ENCODE data around the gene NTM.

Gene NTM

DNA sequence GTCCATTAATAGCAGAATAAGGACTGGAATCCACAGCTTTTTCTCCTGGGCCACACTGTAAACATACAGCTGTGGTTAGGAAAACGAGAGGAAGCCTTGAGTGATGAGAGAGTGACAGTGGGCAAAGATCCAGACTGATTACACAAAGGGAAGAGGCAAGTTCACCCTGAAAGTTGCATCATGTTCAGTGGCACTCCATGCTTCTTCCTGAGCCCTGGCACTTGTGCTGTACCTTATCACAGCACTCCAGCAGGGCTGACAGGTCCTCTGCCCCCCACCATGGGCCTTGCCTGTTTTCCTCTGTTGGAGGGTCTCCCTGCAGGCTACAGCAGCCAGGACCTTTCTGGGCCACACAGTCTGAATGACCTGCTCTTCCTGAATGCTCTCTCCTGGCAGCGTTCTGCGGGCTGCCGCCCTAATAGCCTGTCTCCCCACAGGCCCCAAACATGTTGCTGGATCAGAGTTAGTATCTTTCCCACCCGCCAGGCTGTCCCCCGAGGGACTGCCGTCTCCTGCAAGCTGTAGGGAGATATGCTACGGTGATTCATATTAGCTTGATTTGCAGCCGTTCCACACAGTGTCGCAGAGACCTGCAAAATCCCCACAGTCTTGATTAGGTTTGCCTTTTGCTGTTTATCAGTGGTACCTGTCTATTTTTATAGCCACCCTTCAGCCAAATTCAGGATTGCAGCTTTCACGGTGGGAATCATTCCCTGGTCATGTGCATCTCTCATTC, 60.2 kb downstream of the NTM start:
- TF ChIP-seq, protein P1, sequence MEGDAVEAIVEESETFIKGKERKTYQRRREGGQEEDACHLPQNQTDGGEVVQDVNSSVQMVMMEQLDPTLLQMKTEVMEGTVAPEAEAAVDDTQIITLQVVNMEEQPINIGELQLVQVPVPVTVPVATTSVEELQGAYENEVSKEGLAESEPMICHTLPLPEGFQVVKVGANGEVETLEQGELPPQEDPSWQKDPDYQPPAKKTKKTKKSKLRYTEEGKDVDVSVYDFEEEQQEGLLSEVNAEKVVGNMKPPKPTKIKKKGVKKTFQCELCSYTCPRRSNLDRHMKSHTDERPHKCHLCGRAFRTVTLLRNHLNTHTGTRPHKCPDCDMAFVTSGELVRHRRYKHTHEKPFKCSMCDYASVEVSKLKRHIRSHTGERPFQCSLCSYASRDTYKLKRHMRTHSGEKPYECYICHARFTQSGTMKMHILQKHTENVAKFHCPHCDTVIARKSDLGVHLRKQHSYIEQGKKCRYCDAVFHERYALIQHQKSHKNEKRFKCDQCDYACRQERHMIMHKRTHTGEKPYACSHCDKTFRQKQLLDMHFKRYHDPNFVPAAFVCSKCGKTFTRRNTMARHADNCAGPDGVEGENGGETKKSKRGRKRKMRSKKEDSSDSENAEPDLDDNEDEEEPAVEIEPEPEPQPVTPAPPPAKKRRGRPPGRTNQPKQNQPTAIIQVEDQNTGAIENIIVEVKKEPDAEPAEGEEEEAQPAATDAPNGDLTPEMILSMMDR (IDR thresholded peaks at IDR 0.05; ENCODE audit: low read depth, low read length): no peak
- H3K9me3 ChIP-seq: no peaks in the 10 kb centered on the region

DNA sequence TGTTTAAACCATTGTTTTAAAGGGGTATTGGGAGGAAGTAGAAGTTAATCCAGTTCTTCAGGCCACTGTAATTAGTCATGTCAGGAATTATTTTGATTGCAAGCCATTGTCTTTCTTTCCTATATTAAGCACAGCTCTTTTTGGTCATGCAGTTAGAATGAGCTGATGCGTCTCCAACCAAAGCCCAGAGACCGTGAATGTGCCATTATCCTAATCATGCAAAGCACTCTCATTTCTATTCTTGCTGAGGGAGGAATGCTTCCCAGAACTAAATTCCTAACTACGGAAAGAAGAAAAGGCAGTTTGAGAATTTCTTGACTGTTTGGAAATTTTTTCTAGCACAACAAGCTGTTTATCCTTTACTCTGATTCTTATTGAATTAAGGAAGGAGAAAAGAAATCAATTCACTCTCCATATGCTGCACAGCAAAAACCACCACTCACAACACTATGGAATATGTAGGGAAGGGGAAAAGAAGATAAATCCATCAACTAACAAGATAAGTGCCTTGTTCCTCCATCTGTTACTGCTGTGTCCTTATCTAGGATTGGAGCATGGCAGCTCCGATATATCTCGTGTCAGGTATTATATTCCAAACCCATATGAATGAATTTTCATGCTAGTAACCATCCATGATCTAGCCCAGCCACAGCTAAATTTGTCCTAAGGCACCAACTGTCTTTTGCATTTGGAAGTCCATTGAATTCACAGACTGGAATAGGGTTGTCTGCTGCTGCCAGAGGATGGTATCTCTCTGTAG, 70.8 kb downstream of the NTM start:
- Histone ChIP-seq H3K9me3 (no peaks in the 10 kb centered on the region; the same call in 1 of the 2 replicates), H3K36me3 (no peaks in the 10 kb centered on the region), H3K4me1 (no peaks in the 10 kb centered on the region), H3K4me3 (ENCODE audit: low read depth, low read length) (no peak overlapping the region), H3K27me3 (no peaks in the 10 kb centered on the region)
- TF ChIP-seq, protein P1 (IDR thresholded peaks at IDR 0.05; ENCODE audit: low read depth, low read length): no peak
- no peak for DNase-seq

More for the DNA sequence above, 60.2 kb downstream of the NTM start:
- H3K27me3 ChIP-seq: no peaks in the 10 kb centered on the region
- no peak overlapping the region for H3K4me3 ChIP-seq (ENCODE audit: low read depth, low read length)
- no peaks in the 10 kb centered on the region for H3K4me1 ChIP-seq
- DNase-seq: no peak
- H3K36me3 ChIP-seq: no peaks in the 10 kb centered on the region

DNA sequence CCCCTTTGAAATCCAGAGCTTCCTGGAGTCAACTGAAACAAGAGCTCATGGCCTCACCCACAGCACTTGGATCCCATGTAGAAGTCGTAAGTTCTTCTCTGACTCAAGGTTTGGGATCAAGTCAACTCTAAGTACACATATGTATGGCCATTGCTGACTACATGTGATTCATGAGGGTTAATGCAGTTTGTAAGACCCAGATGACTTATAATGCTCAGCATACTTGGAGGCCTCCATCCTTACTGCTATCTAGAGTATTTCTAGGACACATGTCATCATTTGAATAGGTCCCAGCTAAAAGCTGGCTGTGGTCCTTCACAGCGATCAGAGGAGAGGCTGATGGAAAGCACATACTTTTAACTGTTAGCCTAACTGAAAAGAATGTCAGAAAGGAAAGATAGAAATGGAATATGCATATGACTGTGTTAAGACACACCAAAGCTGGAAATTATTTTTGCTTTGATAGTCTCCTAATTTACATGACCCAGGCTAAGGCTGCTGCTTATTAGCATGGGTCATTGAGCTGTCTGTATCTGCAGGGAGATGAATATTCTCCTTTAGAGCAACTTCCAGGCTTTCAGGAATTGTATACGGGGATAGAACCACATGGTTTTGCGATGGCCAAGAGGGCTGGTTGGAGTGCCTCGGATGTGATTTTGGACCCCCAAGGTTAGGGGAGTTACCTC, 76.3 kb downstream of the NTM start:
- TF ChIP-seq, protein P1 (IDR thresholded peaks at IDR 0.05; ENCODE audit: low read depth, low read length): no peak
- no peaks in the 10 kb centered on the region for H3K4me1 ChIP-seq
- peaks cover 3% of the 10 kb centered on the region; the same call in 1 of the 2 replicates for H3K9me3 ChIP-seq
- H3K4me3 ChIP-seq (ENCODE audit: low read depth, low read length): no peak overlapping the region
- no peaks in the 10 kb centered on the region for H3K36me3 ChIP-seq
- no peaks in the 10 kb centered on the region for H3K27me3 ChIP-seq
- DNase-seq: no peak

DNA sequence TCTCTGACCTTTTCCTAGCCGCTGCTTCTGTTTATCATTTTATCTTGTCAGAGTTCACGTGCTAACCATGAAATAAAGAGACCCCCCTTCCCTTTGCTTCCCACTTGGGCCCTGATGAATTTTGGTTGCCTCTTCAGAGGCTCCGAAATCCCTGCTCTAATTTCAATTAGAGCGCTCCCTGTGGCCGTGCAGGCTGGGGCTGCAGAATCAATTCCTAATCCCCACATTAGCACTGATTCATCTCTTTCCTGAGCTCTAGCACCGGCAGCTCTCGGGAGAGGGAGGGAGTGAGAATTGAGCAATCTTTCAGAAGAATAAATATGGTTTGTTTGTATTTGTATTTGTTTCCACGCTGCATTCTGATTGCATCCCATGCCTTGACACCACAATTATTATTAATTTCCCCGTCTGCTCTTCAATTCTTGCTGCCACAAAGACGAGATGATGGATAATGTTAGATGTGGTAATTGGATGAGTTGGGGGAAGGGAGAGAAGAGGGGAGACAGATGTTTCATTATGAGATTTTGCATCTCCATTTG, 76.9 kb downstream of the NTM start:
- no peak overlapping the region for H3K4me3 ChIP-seq (ENCODE audit: low read depth, low read length)
- no peak for DNase-seq

DNA sequence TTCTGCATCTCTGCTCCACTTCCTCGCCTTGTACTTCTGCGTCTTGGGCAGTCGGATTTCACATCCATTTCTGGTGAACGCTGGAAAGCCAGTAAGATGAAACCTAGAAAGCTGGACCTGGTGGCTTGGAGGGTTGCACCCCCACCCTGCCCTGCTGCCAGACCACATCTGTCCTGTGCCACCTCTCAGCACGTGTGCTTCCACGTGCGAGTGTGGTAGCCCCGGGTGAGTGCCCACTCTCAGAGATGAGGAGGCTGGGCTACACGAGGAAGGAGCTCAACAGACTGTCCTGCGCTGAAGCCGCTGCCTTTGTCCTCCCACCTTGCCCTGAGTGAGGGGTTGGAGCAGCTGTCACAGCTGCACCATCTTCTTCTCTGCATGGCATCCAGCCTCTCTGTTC, 77.5 kb downstream of the NTM start:
- no peaks in the 10 kb centered on the region for H3K4me1 ChIP-seq
- H3K27me3 ChIP-seq: no peaks in the 10 kb centered on the region

More for the DNA sequence above, 76.9 kb downstream of the NTM start:
- TF ChIP-seq, protein P1 (IDR thresholded peaks at IDR 0.05; ENCODE audit: low read depth, low read length): no peak
- H3K36me3 ChIP-seq: no peaks in the 10 kb centered on the region
- H3K4me1 ChIP-seq: no peaks in the 10 kb centered on the region
- no peaks in the 10 kb centered on the region for H3K27me3 ChIP-seq
- H3K9me3 ChIP-seq: peaks cover 3% of the 10 kb centered on the region; the same call in 1 of the 2 replicates

More for the DNA sequence above, 77.5 kb downstream of the NTM start:
- no peak for DNase-seq
- TF ChIP-seq, protein P1 (IDR thresholded peaks at IDR 0.05; ENCODE audit: low read depth, low read length): no peak
- H3K9me3 ChIP-seq: peaks cover 3% of the 10 kb centered on the region; the same call in 1 of the 2 replicates
- no peak overlapping the region for H3K4me3 ChIP-seq (ENCODE audit: low read depth, low read length)
- H3K36me3 ChIP-seq: no peaks in the 10 kb centered on the region

Data from BE2C (cell line).